Astrocyte (in vitro differentiated cells and primary cell): ENCODE results near the gene PPP1R2.

ENCODE experiments used
- CTCF ChIP-seq: IDR thresholded peaks from 2 replicates; pipeline ENCODE4 v1.5.1; 2011; ENCODE audit warnings: low read depth, mild to moderate bottlenecking, inconsistent platforms, low read length, moderate library complexity; ENCODE audit not compliant: insufficient read depth
- EZH2 ChIP-seq: IDR thresholded peaks from 2 replicates; pipeline ENCODE4 v1.6.1; 2012; ENCODE audit warnings: mild to moderate bottlenecking, low read length, inconsistent platforms; ENCODE audit not compliant: insufficient read depth

DNA sequence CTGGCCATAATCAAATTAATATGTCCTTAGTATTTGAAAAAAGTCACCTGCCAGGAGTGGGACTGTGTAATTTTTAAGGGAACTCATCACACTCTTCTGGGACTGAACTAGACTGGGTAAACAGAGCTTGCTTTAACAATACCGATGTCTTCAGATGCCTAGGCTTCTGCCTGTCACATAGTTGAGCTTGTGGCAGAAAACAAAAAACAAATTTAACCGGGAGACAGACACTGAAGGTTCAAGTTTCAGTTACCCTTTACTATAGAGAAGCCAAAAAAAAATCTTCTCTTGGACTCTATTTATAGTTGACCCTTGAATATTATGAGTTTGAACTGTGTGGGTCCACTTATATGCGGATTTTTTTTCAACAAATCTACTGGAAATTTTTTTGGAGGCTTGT lies 10.8 kb downstream of the PPP1R2 start:
- TF ChIP-seq CTCF (no peak), EZH2 (no peak)
